PFSK-1 (cell line): ENCODE measurements around the gene CHST11.

Experiments
- FOXP2 ChIP-seq: optimal IDR thresholded peaks from 2 replicates; pipeline ENCODE3; 2011; ENCODE audit warnings: borderline replicate concordance, control low read depth, inconsistent platforms; ENCODE audit not compliant: insufficient read depth; ENCODE audit errors: extremely low read length, extremely low read depth
- POLR2AphosphoS5 ChIP-seq: IDR thresholded peaks from 2 replicates; pipeline ENCODE4 v1.6.1; 2012; ENCODE audit warnings: low read depth, mild to moderate bottlenecking, control low read depth, low read length, moderate library complexity
- SIN3A ChIP-seq: IDR thresholded peaks from 2 replicates; pipeline ENCODE4 v1.6.1; 2012; ENCODE audit warnings: mild to moderate bottlenecking, low read length, moderate library complexity, borderline replicate concordance; ENCODE audit not compliant: insufficient read depth
- TAF1 ChIP-seq: IDR thresholded peaks from 2 replicates; pipeline ENCODE4 v1.6.1; 2012; ENCODE audit warnings: low read length, control low read depth, borderline replicate concordance; ENCODE audit not compliant: insufficient read depth
- TF ChIP-seq, protein P1 (sequence below), 2 experiments: IDR thresholded peaks; 2 replicates each; pipeline versions ENCODE4 v1.6.1 to v1.8.0; 2011 to 2012; ENCODE audit warnings: low read depth in 2 of 2, low read length in 2 of 2, control low read depth in 1 of 2, inconsistent platforms in 1 of 2, mild to moderate bottlenecking in 1 of 2, moderate library complexity in 1 of 2; ENCODE audit not compliant: insufficient read depth in 1 of 2

Gene CHST11

DNA sequence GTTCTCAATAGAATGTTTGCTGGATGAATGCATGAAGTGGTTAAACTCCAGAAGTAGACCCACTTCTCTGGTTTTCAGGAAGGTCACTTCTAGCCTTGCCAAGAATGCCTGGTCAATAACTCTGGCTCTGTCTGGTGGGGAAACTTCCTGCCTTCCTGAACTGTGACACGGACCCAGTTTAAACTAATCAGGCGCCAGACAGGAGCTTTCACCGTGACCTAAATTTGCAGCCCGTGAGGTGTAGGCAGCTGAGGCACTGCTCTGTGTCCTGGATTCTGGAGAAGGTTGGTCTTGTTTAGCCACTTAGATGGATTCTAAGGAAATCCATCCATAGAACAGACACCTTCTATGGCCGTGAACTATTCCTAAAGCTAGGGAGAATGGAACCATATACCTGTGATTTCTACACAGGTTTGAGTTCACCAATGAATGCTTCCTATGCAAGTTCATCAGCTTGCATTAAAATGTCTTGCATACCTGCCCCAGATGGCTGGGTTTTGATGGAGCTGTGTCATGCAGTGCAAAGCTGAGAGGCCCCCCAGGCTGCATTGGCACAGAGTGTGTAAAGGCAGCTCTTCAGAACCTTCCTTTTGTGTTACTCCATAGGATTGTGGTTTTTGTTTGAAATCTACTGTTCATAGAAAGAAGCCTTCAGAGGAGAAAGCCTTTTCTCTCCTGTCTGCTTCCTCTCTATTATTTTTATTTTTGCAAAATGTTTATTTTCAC lies 4.4 kb downstream of the CHST11 start:
- TF ChIP-seq FOXP2 (no peak), POLR2AphosphoS5 (no peak), SIN3A (no peak), TAF1 (no peak)
- TF ChIP-seq, protein P1, sequence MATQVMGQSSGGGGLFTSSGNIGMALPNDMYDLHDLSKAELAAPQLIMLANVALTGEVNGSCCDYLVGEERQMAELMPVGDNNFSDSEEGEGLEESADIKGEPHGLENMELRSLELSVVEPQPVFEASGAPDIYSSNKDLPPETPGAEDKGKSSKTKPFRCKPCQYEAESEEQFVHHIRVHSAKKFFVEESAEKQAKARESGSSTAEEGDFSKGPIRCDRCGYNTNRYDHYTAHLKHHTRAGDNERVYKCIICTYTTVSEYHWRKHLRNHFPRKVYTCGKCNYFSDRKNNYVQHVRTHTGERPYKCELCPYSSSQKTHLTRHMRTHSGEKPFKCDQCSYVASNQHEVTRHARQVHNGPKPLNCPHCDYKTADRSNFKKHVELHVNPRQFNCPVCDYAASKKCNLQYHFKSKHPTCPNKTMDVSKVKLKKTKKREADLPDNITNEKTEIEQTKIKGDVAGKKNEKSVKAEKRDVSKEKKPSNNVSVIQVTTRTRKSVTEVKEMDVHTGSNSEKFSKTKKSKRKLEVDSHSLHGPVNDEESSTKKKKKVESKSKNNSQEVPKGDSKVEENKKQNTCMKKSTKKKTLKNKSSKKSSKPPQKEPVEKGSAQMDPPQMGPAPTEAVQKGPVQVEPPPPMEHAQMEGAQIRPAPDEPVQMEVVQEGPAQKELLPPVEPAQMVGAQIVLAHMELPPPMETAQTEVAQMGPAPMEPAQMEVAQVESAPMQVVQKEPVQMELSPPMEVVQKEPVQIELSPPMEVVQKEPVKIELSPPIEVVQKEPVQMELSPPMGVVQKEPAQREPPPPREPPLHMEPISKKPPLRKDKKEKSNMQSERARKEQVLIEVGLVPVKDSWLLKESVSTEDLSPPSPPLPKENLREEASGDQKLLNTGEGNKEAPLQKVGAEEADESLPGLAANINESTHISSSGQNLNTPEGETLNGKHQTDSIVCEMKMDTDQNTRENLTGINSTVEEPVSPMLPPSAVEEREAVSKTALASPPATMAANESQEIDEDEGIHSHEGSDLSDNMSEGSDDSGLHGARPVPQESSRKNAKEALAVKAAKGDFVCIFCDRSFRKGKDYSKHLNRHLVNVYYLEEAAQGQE (IDR thresholded peaks at IDR 0.05; ENCODE audit: insufficient read depth in 1 of 2, low read depth in 2 of 2, low read length in 2 of 2) = no peak

DNA sequence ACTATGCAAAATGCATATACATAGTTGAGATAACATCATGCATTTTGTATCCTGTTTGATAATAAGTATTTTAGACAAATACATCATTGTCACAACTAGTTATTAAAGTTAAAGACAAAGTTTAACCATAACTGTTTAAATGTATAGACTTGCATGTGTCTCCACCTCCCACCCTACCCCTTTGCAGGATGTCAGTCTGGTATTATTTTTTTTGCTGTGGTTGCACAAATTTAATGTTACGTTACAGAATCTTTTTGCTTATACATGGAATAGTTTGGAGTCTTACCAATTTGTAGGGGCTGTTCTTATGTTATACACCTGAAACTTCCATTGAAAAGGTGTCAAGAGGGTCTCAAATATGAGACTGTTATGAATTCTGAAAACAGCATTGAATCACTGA lies 5.6 kb downstream of the CHST11 start:
- TF ChIP-seq FOXP2 = no peak

DNA sequence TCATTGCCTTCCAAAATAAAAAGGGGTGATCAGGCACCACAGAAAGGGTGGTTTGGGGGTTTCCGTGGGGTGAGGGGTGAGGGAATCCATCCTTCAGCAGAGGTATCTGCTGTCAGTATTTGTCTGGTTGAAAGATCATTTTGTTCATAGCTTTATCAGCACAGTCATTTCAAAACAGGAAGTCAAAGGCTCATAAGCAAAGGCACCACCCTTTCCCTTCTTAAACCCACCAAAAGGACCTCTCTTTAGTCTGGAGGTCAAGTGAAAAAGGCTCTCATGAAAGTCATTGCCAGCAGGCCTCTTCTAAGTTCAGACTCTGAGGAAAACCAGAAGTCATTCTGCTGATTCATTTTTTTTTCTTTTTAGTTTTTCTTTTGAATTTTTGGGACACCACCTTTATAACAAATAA lies 6.2 kb downstream of the CHST11 start:
- TF ChIP-seq FOXP2 (no peak), TAF1 (no peak), SIN3A (no peak)
- TF ChIP-seq, protein P1 (IDR thresholded peaks at IDR 0.05; ENCODE audit: insufficient read depth in 1 of 2, low read depth in 2 of 2, low read length in 2 of 2) = no peak

DNA sequence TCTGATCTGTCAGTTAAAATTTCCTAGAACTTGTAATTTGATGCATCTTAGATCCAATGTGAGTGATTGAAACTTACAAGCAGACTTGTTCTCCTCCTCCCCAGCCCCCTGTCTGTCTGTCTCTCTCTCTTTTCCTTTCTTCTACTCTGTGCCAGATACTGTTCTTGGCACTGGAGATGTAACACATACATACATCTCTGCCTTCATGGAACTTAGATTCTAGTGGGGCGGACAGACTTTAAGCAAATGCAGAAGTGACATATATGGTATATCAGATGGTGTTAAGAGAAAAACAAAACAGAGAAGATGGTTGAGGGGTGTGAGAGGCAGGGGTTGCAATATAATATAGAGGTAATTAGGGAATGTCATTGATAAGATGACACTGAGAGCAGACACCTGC lies 6.6 kb downstream of the CHST11 start:
- TF ChIP-seq, protein P1 (IDR thresholded peaks at IDR 0.05; ENCODE audit: insufficient read depth in 1 of 2, low read depth in 2 of 2, low read length in 2 of 2) = no peak
- no peak for TF ChIP-seq SIN3A
- TF ChIP-seq POLR2AphosphoS5 = no peak
- TF ChIP-seq TAF1 = no peak
- no peak for TF ChIP-seq FOXP2

DNA sequence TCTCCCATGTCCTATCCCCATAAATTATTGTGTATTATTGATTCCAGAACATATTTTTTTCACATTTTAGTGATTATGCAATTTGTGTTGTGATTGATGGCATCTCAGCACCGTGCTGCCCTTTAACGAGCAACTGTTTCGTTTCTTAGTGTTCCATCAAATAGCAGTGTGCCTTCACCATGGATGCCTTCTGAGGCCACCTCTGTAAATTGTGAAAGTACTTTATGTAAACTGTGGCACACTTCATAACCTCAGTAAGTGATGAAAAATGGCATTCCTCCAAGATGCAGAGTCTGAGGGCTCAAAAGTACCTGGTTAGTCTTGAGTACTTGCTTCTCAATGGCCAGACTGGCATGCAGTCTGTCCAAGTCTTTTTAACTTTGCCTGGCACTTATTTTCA lies 8.2 kb downstream of the CHST11 start:
- TF ChIP-seq POLR2AphosphoS5 = no peak
- no peak for TF ChIP-seq FOXP2
- TF ChIP-seq SIN3A = no peak
- TF ChIP-seq, protein P1 (IDR thresholded peaks at IDR 0.05; ENCODE audit: insufficient read depth in 1 of 2, low read depth in 2 of 2, low read length in 2 of 2) = no peak
- no peak for TF ChIP-seq TAF1
